ENCODE measurements around the gene CST11. TPM values are rescaled to one million over a fixed set of nuclear protein-coding genes. Genes with fewer than 3 reads are reported as not detected.

Gene CST11
- total and polyA plus RNA-seq, 8 donors = not detected

GRCh38 chr20:23441850-23442313 is 10.8 kb downstream of the CST11 start:
- H3K4me1 ChIP-seq = no peaks in the 10 kb centered on the region
- ATAC-seq (peak; percentile 90), DNase-seq (peak in 3 of 4 donors; percentile 46 to 67 (median 64))
- TF ChIP-seq CTCF (IDR thresholded peaks at IDR 0.05) = peak; percentile 70 to 91
- H3K27me3 ChIP-seq = no peaks in the 10 kb centered on the region
- no peak overlapping the region for H3K4me3 ChIP-seq
- no peak overlapping the region for H3K27ac ChIP-seq
- H3K9me3 ChIP-seq = no peaks in the 10 kb centered on the region
- H3K36me3 ChIP-seq = no peaks in the 10 kb centered on the region
- intact Hi-C loops (cut with DNase I) = loop anchor here in 1 of 2 donors (10.0 kb wide), 1 partner anchor 163 kb away; the partner anchor contains the start of gene CST9

- DNase-seq (no peak), ATAC-seq (no peak)
- no peaks in the 10 kb centered on the region for H3K36me3 ChIP-seq
- TF ChIP-seq CTCF (IDR thresholded peaks at IDR 0.05) = no peak
- intact Hi-C loops (cut with DNase I) = loop anchor here in 1 of 2 donors (10.0 kb wide), 1 partner anchor 165 kb away; the partner anchor contains the start of gene CST9
- no peaks in the 10 kb centered on the region for H3K4me1 ChIP-seq
- H3K27me3 ChIP-seq = no peaks in the 10 kb centered on the region
- H3K27ac ChIP-seq = no peak overlapping the region
- H3K9me3 ChIP-seq = no peaks in the 10 kb centered on the region
- no peak overlapping the region for H3K4me3 ChIP-seq
Measured at GRCh38 chr20:23440004-23440403, 12.7 kb downstream of the CST11 start.

- Histone ChIP-seq H3K27me3 (no peaks in the 10 kb centered on the region), H3K9me3 (no peaks in the 10 kb centered on the region), H3K4me3 (no peak overlapping the region), H3K27ac (no peak overlapping the region), H3K4me1 (no peaks in the 10 kb centered on the region), H3K36me3 (no peaks in the 10 kb centered on the region)
- intact Hi-C loops (cut with DNase I) = no loop called here
- ATAC-seq = no peak
- TF ChIP-seq CTCF (IDR thresholded peaks at IDR 0.05) = no peak
- DNase-seq = no peak
Measured at GRCh38 chr20:23438661-23439060, 14.0 kb downstream of the CST11 start.

- DNase-seq = no peak
- Histone ChIP-seq H3K4me3 (no peak overlapping the region), H3K4me1 (no peaks in the 10 kb centered on the region), H3K27ac (no peak overlapping the region), H3K36me3 (no peaks in the 10 kb centered on the region), H3K9me3 (no peaks in the 10 kb centered on the region), H3K27me3 (no peaks in the 10 kb centered on the region)
- intact Hi-C loops (cut with DNase I) = no loop called here
- TF ChIP-seq CTCF (IDR thresholded peaks at IDR 0.05) = no peak
- no peak for ATAC-seq
Measured at GRCh38 chr20:23437126-23437899, 15.4 kb downstream of the CST11 start.

GRCh38 chr20:23436681-23437080 is 16.0 kb downstream of the CST11 start:
- Histone ChIP-seq H3K9me3 (no peaks in the 10 kb centered on the region), H3K4me1 (no peaks in the 10 kb centered on the region), H3K27me3 (no peaks in the 10 kb centered on the region), H3K36me3 (no peaks in the 10 kb centered on the region), H3K4me3 (no peak overlapping the region), H3K27ac (no peak overlapping the region)
- ATAC-seq = no peak
- no peak for TF ChIP-seq CTCF (IDR thresholded peaks at IDR 0.05)
- DNase-seq = peak in 1 of 4 donors; percentile 41
- intact Hi-C loops (cut with DNase I) = no loop called here
